AG09319 (cell line): Measurements from ENCODE around the gene PATL1.

Experiments
- DNase-seq: peaks from one replicate; pipeline ENCODE4 v3.0.0-alpha.2; 2010; ENCODE audit warnings: low read depth; ENCODE audit errors: extremely low read depth
- TF ChIP-seq, protein P1 (sequence below): IDR thresholded peaks from 2 replicates; pipeline ENCODE4 v1.5.1; 2011; ENCODE audit warnings: low read depth, mild to moderate bottlenecking, inconsistent platforms, low read length, moderate library complexity

PATL1 gene

DNA sequence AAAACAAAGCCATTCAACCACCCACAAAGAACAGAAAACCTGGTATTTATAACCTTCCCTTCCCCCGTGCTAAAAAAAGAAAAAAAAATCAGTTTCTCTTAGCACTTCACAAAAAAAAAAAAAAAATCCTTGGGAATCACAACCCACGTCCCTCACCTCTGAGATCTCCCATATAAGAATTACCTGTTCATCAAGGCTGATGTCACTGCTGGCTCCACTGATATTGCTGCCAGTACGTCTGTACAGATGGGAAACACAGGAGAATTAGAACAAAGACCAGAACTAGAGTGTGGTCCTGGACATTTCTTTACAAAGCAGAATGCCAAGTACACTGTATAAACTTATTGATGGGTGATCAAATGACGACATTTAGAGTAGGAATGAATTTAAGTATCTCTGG, 68.2 kb downstream of the PATL1 start:
- TF ChIP-seq, protein P1, sequence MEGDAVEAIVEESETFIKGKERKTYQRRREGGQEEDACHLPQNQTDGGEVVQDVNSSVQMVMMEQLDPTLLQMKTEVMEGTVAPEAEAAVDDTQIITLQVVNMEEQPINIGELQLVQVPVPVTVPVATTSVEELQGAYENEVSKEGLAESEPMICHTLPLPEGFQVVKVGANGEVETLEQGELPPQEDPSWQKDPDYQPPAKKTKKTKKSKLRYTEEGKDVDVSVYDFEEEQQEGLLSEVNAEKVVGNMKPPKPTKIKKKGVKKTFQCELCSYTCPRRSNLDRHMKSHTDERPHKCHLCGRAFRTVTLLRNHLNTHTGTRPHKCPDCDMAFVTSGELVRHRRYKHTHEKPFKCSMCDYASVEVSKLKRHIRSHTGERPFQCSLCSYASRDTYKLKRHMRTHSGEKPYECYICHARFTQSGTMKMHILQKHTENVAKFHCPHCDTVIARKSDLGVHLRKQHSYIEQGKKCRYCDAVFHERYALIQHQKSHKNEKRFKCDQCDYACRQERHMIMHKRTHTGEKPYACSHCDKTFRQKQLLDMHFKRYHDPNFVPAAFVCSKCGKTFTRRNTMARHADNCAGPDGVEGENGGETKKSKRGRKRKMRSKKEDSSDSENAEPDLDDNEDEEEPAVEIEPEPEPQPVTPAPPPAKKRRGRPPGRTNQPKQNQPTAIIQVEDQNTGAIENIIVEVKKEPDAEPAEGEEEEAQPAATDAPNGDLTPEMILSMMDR = no peak
- no peak for DNase-seq

DNA sequence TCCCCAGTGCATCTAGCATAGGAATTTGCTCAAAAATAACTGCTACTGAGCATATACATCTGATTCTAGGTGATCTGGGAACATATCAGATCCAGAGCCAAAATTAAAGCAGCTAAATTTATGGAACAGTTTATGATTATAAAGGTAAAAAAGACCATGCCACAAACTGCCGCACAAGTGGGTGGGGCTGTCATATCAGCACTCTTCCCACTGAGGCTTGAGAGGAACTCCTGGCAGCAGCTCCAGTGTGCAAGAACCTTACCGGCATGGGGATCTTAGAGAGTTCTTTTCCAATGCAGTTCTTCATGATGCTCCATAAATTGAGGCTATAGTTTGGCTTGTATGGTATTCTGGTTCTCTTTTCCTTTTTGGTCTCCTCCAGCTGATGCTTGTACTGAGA, 68.6 kb downstream of the PATL1 start:
- TF ChIP-seq, protein P1 = no peak
- no peak for DNase-seq

DNA sequence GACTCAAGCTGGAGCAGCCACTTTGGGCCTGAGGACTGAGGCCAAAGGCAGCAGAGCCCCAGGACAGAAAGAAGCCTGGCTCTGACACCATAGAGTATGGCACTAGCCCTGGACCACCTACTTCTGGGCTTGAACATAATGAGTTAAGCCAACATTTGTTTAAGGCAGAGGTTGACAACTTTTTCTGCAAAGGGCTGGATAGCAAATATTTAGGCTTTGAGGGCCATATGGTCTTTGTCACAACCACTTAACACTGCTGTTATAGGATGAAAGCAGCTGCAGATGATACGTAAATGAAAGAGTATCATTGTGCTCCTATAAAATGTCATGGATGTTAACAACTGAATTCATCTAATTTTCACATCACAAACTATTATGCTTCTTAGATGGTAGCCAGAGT, 69.9 kb downstream of the PATL1 start:
- TF ChIP-seq, protein P1 = no peak
- DNase-seq = no peak
